RWPE2 (cell line): ENCODE measurements around the gene ABCC10.
"Not testable (repeated sequence)": the region's sequence is repeated elsewhere in the genome, so short reads cannot be mapped to it uniquely, and the experiment has no call there.

Source experiments
- ATAC-seq: fragments of 200-7000 bp; cut with Tn5 transposase; 3 replicates; pipeline ENCODE4 v1.9.1; 2021; ENCODE audit warnings: low read depth
- DNase-seq: peaks from one replicate; pipeline ENCODE4 v3.0.0-alpha.2; 2020; ENCODE audit warnings: low spot score
- H3K27ac ChIP-seq: fragments of 450-650 bp; 2 replicates; pipeline ENCODE4 v1.5.1; 2017; ENCODE audit warnings: mild to moderate bottlenecking; ENCODE audit not compliant: poor library complexity, severe bottlenecking
- H3K27me3 ChIP-seq: fragments of 250-450 bp; sonication (Bioruptor Pico); 2 replicates; pipeline ENCODE4 v1.5.1; 2021; ENCODE audit warnings: mild to moderate bottlenecking, moderate library complexity; ENCODE audit not compliant: insufficient read depth, poor library complexity, severe bottlenecking
- H3K36me3 ChIP-seq: fragments of 250-450 bp; sonication (Bioruptor Pico); 2 replicates; pipeline ENCODE4 v1.5.1; 2020; ENCODE audit warnings: low read depth, mild to moderate bottlenecking, moderate library complexity
- H3K4me1 ChIP-seq: fragments of 250-450 bp; sonication (Bioruptor Pico); 2 replicates; pipeline ENCODE4 v1.5.1; 2021; ENCODE audit warnings: mild to moderate bottlenecking, moderate library complexity; ENCODE audit not compliant: insufficient read depth, poor library complexity, severe bottlenecking
- H3K4me3 ChIP-seq: fragments of 250-450 bp; sonication (Bioruptor Pico); 2 replicates; pipeline ENCODE4 v1.5.1; 2021; ENCODE audit warnings: mild to moderate bottlenecking, moderate library complexity; ENCODE audit not compliant: severe bottlenecking
- H3K9me3 ChIP-seq: fragments of 250-450 bp; sonication (Bioruptor Pico); 2 replicates; pipeline ENCODE4 v1.5.1; 2021; ENCODE audit warnings: mild to moderate bottlenecking, moderate library complexity; ENCODE audit not compliant: severe bottlenecking
- CTCF ChIP-seq: fragments of 450-650 bp; IDR thresholded peaks from one replicate; pipeline ENCODE4 v1.5.1; 2017; ENCODE audit warnings: mild to moderate bottlenecking, moderate library complexity; ENCODE audit not compliant: poor library complexity, severe bottlenecking

Gene ABCC10

DNA sequence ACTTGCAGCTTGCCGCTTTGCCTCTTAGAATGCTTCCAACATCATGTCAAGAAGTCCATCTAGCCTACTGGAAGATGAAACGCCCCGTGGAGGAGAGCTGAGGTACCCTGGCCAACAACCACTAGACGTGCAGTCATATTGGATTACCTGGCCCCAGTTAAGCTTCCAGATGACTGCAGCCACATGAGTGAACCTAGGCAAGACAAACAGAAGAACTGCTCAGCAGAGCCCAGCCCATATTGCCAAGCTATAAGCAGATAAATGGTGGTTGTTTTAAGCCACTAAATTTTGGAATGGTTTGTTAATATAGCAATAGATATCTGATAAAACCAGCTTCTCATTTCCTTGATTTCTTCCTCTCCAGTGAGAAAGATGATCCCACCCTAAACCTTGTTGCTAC is 32.7 kb downstream of the ABCC10 start:
- DNase-seq: no peak
- Histone ChIP-seq H3K9me3 (no peaks in the 10 kb centered on the region), H3K27me3 (no peaks in the 10 kb centered on the region), H3K27ac (no peak overlapping the region), H3K4me1 (no peaks in the 10 kb centered on the region), H3K36me3 (no peaks in the 10 kb centered on the region), H3K4me3 (no peak overlapping the region)
- no peak for ATAC-seq
- TF ChIP-seq CTCF: no peak

GRCh38 chr6:43461936-43462335 is 34.6 kb downstream of the ABCC10 start:
- no peak for ATAC-seq
- no peak for DNase-seq
- H3K9me3 ChIP-seq: no peaks in the 10 kb centered on the region
- H3K27me3 ChIP-seq: no peaks in the 10 kb centered on the region
- no peaks in the 10 kb centered on the region for H3K4me1 ChIP-seq
- H3K4me3 ChIP-seq: no peak overlapping the region
- no peak overlapping the region for H3K27ac ChIP-seq
- TF ChIP-seq CTCF: no peak
- H3K36me3 ChIP-seq: no peaks in the 10 kb centered on the region

DNA sequence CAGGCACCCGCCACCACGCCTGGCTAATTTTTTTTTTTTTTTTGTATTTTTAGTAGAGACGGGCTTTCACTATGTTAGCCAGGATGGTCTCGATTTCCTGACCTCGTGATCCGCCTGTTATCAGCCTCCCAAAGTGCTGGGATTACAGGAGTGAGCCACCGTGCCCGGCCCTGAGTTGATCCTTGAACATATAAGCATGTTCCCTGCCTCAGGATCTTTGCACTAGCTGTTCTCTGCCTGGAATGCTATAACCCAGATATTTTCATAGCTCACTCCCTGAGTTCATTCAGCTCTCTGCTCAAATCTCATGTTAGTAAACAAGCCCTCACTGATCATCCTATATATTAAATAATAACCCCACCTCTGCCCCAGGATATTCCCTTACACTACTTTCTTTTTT is 37.0 kb downstream of the ABCC10 start:
- no peak for ATAC-seq
- TF ChIP-seq CTCF: no peak
- Histone ChIP-seq H3K36me3 (no peaks in the 10 kb centered on the region), H3K27me3 (no peaks in the 10 kb centered on the region), H3K4me3 (no peak overlapping the region), H3K4me1 (no peaks in the 10 kb centered on the region), H3K27ac (no peak overlapping the region), H3K9me3 (no peaks in the 10 kb centered on the region)
- DNase-seq: no peak

- no peak for TF ChIP-seq CTCF
- no peaks in the 10 kb centered on the region for H3K9me3 ChIP-seq
- no peaks in the 10 kb centered on the region for H3K4me1 ChIP-seq
- H3K27ac ChIP-seq: no peak overlapping the region
- no peaks in the 10 kb centered on the region for H3K36me3 ChIP-seq
- DNase-seq (no peak), ATAC-seq (no peak)
- no peaks in the 10 kb centered on the region for H3K27me3 ChIP-seq
- no peak overlapping the region for H3K4me3 ChIP-seq
These were observed 38.6 kb downstream of the ABCC10 start for GRCh38 chr6:43465948-43466347.

- H3K4me1 ChIP-seq, H3K9me3 ChIP-seq, H3K27me3 ChIP-seq, ATAC-seq, H3K36me3 ChIP-seq, H3K27ac ChIP-seq, DNase-seq, H3K4me3 ChIP-seq: not testable (repeated sequence)
These were observed 39.9 kb downstream of the ABCC10 start for GRCh38 chr6:43467265-43467664.
